Thyroid gland (tissue), 4 donors: ENCODE measurements around the gene EXD3.

ENCODE experiments used
- POLR2A ChIP-seq, 2 donors: fragments of 450-650 bp; IDR thresholded peaks; one replicate each; pipeline ENCODE4 v1.6.1; 2017; ENCODE audit warnings: antibody characterized with exemption in 2 of 2, mild to moderate bottlenecking in 2 of 2, moderate library complexity in 1 of 2
- TF ChIP-seq, protein P1 (sequence below), 6 experiments: fragments of 200-600 bp in 3 of 6; fragments of 450-650 bp in 3 of 6; sonication (generic) in 3 of 6; IDR thresholded peaks; one replicate each; pipeline ENCODE4 v1.5.1; 2016 to 2019; ENCODE audit warnings: antibody characterized with exemption in 6 of 6, mild to moderate bottlenecking in 2 of 6, inconsistent platforms in 1 of 6, moderate library complexity in 1 of 6

DNA sequence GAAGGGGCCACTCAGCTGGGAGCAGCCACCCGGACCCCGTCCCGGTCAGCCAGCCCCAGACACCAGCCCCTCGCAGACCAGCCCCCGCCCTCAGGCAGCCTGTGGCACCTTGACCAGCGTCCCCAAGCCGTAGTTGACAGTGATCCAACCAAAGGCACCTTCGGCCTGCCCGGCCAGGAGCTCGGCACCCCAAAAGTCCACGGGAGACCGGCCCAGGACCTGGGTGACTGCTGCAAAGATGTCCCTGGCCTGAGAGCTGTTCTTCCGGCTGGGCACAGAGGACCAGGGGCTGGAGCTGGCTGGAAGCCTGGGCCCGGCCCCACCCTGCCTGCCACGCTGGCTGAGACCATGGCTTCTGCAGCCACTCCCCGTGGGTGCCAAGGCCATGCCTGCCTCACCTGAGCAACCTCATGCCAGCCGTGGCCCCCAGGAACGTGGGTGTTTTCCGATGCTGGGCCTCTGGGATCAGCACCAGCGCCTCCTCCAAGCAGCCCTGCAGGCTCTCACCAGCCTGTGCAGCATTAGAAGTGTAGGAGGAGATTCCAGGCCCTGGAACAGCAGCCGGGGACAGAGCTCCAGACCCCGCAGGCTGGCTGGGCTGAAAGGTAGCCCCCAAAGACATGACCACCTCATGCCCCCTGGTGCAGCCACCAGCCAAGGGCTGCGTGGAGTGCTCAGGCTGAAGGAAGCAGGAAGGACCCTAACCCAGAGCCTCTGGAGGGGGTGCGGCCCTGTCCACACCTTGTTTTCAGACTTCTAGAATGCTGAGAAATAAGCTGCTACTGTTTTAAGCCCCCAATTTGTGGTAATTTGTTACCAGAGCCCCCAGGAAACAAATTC is 14.0 kb upstream of the EXD3 start:
- no peak for TF ChIP-seq POLR2A (IDR thresholded peaks at IDR 0.05)
- TF ChIP-seq, protein P1, sequence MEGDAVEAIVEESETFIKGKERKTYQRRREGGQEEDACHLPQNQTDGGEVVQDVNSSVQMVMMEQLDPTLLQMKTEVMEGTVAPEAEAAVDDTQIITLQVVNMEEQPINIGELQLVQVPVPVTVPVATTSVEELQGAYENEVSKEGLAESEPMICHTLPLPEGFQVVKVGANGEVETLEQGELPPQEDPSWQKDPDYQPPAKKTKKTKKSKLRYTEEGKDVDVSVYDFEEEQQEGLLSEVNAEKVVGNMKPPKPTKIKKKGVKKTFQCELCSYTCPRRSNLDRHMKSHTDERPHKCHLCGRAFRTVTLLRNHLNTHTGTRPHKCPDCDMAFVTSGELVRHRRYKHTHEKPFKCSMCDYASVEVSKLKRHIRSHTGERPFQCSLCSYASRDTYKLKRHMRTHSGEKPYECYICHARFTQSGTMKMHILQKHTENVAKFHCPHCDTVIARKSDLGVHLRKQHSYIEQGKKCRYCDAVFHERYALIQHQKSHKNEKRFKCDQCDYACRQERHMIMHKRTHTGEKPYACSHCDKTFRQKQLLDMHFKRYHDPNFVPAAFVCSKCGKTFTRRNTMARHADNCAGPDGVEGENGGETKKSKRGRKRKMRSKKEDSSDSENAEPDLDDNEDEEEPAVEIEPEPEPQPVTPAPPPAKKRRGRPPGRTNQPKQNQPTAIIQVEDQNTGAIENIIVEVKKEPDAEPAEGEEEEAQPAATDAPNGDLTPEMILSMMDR (IDR thresholded peaks at IDR 0.05): no peak
